Jurkat, Clone E6-1 (cell line): ENCODE data around the gene NOL12.

Experiments
- DNase-seq: peaks from one replicate; pipeline ENCODE4 v3.0.0-alpha.2; 2011; ENCODE audit warnings: low read depth, low spot score
- H3K4me3 ChIP-seq: 2 replicates; pipeline ENCODE4 v1.5.1; 2011; ENCODE audit warnings: mild to moderate bottlenecking, low read length, control low read depth, moderate library complexity

The NOL12 gene

DNA sequence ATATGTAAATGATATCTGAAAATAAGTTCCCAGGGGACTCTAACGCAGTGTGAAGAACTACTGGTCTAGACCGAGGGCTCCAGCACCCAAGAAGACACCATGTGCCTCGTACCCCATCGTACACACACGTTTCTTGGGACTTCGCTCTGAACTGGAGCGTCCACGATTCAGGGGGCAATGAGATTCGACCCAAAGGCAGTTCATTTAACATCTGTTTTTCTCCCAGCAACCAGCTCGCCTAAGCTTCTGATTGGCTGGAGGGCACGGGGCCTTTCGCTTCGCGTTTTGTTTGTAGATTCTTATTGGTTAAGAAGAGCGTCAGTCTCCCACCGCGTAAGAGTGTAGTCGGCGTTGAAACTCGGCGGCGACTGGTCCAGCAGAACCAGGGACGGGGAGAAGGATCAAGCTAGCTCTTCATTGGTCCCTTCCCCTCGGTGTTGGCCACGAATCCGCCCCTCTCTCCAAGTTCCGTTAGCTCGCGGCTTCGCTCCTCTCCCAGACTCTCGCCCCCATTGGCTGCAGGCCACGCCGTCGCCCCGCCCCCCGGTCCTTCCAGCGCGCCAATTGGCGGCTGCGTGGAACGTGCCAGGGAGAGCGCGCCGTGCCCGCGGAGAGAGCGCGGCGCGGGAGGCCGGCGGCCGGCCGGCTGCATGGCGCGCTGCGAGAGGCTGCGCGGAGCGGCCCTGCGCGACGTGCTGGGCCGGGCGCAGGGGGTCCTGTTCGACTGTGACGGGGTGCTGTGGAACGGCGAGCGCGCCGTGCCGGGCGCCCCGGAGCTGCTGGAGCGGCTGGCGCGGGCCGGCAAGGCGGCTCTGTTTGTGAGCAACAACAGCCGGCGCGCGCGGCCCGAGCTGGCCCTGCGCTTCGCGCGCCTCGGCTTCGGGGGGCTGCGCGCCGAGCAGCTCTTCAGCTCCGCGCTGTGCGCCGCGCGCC is 27.7 kb upstream of the NOL12 start, which contains the start of gene PDXP:
Gene PDXP, plus strand, starts transcription at position 591 of the 933 bp plus-strand sequence. Its CDS starts 60 bp downstream, at position 651.
- peak; percentile 100 for DNase-seq
- peak within 1 kb of the TSS; percentile 86 for H3K4me3 ChIP-seq

DNA sequence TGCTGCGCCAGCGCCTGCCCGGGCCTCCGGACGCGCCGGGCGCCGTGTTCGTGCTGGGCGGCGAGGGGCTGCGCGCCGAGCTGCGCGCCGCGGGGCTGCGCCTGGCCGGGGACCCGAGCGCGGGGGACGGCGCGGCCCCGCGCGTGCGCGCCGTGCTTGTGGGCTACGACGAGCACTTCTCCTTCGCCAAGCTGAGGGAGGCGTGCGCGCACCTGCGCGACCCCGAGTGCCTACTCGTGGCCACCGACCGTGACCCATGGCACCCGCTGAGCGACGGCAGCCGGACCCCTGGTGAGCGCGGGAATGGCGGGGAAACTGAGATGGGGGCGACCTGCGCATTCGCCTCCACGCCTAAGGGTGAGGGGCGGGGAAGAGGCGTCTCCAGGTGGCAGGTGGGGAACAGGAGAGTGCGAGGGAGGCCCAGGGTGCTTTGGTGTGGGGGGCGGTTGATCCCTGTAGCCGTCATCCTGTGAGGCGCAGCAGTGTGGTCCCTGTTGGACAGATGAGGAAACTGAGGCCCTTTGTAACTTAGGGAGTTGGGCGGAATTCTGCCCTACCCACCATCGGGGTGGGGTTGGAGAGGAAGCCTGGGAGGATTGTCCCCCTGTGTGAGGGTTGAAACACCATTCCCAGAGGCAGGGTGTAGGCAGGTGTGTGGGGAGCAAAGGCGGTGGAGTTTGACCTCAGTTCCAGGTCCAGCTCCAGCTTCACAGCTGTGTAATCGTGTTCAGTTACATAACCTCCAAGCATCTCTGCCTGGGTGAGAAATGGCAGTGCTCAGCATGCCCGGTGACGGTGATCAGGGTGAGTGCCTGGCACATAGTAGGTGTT is 26.9 kb upstream of the NOL12 start:
- no peak for DNase-seq
- peak overlapping the region; percentile 86 for H3K4me3 ChIP-seq

DNA sequence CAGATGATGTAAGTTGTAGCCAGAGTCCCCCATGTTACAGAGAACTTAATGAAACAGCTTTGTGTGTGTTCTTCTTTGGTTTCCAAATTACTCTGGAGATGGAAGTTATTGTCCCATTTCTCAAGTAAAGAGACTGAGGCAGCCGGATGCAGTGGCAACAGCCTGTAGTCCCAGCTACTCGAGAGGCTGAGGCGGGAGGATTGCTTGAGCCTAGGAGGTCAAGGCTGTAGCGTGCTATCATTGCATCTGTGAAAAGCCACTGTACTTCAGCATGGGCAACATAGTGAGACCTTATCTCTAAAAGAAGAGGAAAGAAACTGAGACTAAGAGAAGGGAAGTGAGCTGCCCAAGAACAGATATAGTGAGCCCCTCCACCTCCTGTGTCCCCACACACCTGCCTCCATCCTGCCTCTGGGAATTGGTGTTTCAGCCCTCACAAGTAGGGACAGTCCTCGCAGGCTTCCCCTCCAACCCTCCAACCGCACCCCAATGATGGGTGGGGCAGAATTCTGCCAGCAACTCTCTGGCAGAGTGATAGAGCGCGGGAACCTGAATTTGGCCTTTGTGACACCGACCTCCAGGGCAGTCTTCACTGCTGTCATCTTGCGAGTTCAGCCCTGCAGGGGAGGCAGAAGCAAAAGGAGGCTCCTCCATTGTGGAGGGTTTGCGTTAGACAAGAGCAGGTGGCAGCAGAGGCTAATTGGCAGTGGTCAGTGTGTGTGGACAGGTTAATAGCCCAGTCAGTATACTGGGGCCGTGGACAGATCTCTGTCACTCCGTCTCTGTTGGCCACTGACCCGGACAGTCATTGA is 26.0 kb upstream of the NOL12 start:
- DNase-seq: no peak
- H3K4me3 ChIP-seq: peak overlapping the region; percentile 86

DNA sequence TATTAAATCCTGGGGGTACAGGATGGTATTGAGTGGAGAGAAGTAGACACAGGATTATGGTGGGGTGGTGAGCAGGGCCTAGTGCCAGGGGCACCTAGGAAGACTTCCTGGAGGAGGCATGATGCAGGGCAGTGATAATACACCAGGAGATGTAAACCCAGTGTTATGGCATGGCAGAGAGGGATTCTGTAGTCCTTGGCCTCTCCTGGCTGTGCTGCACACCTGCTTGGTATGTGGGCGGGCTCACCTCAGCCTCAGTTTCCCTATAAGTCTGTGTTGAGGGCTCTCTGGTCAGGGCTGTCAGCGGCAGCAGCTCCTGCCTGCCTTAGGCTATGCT is 25.5 kb upstream of the NOL12 start:
- no peak overlapping the region for H3K4me3 ChIP-seq
- DNase-seq: no peak

DNA sequence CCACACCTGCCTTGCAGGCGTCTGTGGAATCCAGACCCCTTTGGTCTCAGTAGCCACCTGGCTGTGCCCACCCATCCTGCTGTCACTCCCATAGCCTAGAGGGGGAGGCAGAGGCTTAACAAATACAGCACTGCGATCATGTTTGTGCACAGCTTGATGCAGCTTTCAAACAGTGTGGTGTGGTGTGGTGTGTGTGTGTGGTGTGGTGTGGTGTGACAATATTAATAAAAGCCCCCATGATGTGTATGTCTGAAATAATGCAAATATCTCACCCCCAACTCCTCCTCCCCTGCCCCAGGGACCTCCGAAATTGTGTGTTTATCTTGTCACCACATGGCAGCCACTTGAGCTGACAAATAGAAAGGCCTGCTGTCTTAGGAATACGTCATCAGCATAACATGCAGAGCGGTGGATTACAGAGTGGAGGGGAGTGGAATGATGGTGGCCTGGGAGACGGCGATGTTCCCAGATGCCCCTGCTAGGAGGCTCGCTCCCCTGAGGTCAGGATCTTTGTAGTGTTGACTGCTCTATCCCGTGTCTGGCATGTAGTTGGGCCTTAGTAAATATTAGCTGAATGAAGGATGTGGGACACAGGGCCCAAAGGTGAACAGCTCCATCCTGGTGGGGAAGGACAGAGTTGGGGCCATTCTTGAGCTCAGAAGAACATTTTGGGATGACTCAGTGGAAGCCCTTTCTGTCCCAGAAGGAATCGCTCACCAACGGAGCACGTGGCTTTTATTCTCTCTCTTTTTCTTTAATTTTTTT is 24.8 kb upstream of the NOL12 start:
- no peak overlapping the region for H3K4me3 ChIP-seq
- DNase-seq: no peak

DNA sequence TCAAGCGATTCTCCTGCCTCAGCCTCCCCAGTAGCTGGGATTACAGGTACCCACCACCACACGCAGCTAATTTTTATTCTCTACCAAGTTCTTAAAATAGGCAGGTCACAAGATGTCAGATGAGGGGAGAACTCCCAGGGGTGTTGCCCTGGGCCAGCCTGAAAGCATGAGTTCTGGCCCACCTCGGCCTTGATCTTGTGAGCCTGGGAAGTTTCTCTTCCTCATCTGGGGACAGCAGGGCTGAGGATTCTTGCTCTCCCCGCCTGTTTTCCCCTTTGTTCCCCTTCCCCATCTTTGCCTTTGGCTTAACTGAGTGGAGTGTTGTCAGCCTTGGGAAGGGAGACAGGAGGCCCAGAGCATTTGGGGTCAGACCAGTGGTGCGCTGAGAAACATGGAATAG is 24.1 kb upstream of the NOL12 start:
- no peak for DNase-seq
- no peak overlapping the region for H3K4me3 ChIP-seq

DNA sequence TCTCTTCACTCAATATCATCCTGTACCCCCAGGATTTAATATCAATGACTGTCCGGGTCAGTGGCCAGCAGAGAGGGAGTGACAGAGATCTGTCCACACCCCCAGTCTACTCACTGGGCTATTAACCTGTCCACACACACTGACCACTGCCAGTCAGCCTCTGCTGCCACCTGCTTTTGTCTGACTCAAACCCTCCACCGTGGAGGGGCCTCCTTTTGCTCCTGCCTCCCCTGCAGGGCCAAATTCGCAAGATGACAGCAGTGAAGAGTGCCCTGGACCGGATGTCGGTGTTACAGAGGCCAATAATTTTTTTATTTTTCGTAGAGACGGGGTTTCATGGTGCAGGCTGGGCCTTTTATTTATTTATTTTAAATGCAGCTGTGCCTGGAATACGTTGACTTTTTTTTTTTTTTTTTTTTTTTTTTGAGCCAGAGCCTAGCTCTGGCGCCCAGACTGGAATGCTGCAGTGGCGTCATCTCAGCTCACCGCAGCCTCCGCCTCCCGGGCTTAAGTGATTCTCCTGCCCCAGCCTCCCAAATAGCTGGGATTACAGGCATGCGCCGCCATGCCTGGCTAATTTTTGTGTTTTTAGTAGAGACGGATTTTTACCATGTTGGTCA is 22.5 kb upstream of the NOL12 start:
- DNase-seq: no peak

DNA sequence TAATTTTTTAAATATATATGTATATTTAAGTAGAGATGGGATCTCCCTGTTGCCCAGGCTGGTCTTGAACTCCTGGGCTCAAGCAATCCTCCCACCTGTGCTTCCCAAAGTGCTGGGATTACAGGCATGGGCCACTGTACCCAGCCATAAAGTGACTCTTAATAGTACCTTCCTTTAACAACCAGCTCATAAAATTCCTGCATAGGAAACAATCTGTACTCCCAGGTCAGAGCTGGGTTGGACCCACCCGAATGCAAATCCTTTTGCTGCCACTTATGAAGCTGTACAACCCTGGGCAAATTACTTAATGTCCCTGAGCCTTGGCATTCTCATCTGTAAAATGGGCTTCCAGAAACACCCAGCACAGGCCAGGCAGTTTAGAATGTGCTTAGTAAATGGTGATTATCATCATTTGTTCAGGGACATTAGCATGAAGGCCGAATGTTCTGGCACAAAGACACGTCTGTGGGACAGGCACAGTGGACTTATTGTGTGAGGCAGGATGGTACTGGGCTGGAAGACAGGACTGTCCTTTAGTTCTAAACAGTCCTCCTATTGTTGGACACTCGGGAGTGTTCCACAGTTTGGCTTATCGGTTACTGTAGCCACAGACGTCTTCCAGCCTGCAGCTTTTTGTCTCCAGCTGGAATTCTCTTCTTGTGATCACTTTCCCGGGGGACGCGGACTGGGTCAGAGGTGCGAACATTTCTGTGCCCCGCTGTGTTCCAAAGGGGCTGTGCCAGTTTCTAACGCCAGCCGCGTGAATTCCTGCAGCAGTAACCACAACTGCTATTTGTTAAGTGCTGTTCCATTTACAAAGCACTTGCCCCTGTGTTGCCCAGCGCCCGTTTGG is 21.7 kb upstream of the NOL12 start:
- H3K4me3 ChIP-seq: no peak overlapping the region
- no peak for DNase-seq

More for the DNA sequence above, 22.5 kb upstream of the NOL12 start:
- no peak overlapping the region for H3K4me3 ChIP-seq

DNA sequence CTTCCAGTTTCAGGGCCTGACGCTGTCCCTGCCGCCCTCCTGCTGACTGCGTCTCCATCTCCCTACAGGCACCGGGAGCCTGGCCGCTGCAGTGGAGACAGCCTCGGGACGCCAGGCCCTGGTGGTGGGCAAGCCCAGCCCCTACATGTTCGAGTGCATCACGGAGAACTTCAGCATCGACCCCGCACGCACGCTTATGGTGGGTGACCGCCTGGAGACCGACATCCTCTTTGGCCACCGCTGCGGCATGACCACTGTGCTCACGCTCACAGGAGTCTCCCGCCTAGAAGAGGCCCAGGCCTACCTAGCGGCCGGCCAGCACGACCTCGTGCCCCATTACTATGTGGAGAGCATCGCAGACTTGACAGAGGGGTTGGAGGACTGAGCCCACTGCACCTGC is 20.7 kb upstream of the NOL12 start:
- no peak for DNase-seq
- H3K4me3 ChIP-seq: no peak overlapping the region

DNA sequence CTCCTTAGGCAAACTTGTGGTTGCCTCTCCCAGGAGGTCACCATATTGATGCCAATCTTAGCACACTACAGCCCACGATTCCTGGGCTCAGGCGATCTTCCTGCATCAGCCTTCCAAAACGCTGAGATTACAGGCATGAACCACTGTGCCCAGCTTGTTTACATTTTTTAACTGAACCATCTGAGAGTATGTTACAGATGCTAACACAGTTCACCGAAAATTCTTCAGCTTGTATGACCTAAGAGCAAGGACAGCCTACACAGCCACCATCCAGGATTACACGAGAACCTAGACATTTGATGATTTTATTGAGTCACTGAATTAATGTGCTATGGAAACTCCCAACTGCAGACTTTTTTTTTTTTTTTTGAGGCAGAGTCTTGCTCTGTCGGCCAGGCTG is 16.6 kb upstream of the NOL12 start:
- no peak for DNase-seq

DNA sequence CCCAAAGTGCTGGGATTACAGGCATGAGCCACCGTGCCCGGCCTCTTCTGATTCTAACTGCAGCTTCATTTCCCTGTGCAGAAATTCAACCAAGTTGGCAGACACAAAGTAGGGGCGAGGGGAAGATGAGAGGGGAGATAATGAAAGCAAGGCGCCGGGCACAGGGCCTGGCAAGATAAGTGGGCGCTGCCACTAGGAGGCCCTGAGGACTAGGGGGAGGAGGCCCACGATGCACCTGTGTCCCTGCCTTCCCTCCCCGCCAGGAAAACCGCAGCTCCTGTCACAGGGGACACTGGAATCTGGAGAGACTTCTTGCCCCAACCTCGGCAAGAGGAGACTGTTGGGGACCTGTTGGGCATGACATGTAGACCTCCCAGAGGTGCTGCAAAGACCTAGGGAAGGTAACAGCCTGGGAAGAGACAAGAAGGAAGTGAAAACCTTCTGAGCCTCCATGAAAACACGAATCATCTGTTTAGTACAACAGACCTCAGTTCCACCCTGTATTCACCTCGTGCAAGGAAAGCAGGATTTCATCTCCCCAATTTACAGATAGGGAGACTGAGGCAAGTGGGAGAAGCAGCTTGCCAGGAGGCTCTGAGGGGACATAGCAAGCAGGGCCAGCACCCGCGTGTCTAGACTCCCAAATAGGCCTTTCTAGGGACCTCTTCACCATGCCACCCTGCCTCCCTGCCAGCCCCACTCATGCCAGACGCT is 13.8 kb upstream of the NOL12 start:
- H3K4me3 ChIP-seq: no peak overlapping the region
- DNase-seq: peak; percentile 57

More for the DNA sequence above, 16.6 kb upstream of the NOL12 start:
- H3K4me3 ChIP-seq: no peak overlapping the region

DNA sequence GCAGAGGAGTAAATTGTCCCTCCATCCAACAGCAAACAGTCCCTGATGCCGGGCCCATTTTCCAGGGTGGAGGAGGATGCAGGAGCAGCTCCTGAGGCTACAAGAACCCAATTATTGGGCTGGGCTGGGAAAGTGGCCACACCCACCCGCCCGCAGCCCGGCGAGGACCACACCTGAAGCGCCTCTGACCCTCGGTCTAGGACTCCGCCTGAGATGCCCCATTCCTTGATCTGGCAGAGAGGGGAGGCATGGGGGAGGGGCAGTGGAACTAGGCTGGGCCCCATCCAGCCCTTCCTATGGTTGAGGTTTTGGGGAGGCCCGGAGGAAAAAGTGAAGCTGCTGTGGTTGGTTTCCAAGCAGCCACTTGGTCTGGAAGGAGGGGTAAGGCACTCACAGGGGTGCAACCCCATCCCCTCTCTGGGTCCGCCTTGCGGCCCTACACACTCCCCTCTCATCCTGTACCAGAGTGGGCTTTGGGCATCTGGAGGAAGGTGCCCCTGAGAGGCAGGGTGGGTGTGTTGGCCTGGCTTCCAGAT is 13.2 kb upstream of the NOL12 start:
- no peak for DNase-seq
- no peak overlapping the region for H3K4me3 ChIP-seq

DNA sequence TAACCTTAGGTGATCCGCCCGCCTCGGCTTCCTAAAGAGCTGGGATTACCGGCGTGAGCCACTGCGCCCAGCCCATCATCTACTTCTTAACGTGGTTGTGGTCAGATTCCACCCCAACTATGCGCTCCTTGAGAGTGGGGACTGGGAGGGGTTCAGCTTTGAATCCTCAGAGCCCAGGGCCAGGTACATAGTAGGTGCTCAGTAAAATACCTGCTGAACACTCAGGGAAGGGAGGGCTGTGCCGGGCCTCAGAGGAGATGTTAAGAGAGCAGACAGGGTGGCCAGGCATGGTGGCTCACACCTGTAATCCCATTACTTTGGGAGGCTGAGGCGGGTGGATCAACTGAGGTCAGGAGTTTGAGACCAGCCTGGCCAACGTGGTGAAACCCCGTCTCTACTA is 11.9 kb upstream of the NOL12 start:
- H3K4me3 ChIP-seq: no peak overlapping the region
- no peak for DNase-seq

DNA sequence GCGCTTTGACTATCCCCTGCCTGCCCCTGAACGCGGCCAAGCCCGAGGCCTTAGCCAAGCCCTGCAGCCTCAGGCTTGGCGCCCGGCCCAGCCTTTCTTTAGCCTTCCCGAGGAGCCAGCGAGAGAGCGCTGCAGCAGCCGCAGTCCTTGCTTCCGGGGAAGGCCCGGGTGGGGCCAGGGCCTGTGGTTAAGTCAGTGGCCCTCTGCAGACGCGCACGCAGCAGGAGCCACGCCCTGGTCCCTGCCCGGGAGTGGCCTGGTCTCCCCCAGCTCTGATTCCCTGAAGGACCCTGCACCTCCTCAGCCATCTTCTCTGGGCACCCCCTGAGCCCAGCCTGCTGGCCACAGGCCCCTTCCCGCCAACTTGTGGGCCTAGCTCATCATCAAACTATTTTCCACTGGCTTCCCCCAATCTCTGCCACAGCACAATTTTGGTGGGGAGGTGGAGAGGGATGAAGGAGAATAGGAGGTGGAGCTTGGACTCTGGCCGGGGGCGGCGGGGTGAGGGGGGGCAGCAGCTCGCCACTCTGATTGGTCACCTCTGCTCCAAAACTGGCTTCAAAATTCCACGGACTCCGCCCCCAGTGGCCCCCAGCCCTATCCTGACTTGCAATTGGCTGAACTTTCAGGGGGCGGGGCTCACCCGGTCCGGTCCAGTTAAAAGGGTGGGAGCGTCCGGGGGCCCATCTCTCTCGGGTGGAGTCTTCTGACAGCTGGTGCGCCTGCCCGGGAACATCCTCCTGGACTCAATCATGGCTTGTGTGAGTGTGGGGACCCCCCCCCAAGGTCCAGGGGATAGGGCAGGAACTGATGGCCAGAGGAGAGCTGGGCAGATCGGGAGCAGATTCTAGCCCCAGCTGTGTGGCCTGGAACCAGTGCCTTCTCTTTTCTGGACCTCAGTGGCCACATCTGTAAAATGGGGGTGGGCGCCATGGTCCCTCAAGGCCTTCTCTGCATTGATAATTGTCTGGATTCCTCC is 10.9 kb upstream of the NOL12 start, which contains the start of gene LGALS1:
Gene LGALS1, plus strand, starts transcription at position 686 of the 979 bp plus-strand sequence. Its CDS starts 67 bp downstream, at position 753.
- peak within 1 kb of the TSS; percentile 65 for H3K4me3 ChIP-seq

More for the DNA sequence above, 10.9 kb upstream of the NOL12 start, which contains the start of gene LGALS1:
- DNase-seq: peak; percentile 55
